D721Med (cell line): ENCODE results near the gene FASN.

Experiments
- DNase-seq: peaks from one replicate; pipeline ENCODE4 v3.0.0; 2011; ENCODE audit warnings: low spot score; ENCODE audit not compliant: insufficient read length
- FAIRE-seq: peaks from 2 replicates; lab custom pipeline; 2011; peaks lifted over from hg19 to GRCh38; lab: Jason Lieb, UNC
- TF ChIP-seq, protein P1 (sequence below): IDR thresholded peaks from 2 replicates; pipeline ENCODE4 v1.5.1; 2012; ENCODE audit warnings: mild to moderate bottlenecking, control low read depth; ENCODE audit not compliant: insufficient read depth; ENCODE audit errors: missing control alignments

The FASN gene

DNA sequence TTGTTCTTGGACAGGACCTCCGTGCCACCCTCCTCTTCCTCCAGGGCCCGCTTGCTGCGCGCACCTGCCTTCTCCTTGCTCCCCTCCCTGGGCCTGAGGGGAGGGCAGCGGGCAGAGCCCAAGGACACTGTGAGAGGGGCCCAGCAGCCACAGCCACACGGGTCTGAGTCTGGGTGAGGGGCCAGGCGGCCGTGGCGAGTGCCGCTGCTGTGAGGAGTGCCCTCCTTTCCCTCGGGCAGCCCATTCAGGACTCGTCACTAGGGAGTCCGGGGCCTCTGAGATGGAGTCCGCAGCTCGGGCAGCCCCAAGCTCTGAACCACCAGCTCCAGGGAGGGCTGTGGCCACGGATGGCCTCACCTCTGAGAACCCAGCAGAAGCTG, 38.0 kb downstream of the FASN start:
- FAIRE-seq, result no peak
- TF ChIP-seq, protein P1, sequence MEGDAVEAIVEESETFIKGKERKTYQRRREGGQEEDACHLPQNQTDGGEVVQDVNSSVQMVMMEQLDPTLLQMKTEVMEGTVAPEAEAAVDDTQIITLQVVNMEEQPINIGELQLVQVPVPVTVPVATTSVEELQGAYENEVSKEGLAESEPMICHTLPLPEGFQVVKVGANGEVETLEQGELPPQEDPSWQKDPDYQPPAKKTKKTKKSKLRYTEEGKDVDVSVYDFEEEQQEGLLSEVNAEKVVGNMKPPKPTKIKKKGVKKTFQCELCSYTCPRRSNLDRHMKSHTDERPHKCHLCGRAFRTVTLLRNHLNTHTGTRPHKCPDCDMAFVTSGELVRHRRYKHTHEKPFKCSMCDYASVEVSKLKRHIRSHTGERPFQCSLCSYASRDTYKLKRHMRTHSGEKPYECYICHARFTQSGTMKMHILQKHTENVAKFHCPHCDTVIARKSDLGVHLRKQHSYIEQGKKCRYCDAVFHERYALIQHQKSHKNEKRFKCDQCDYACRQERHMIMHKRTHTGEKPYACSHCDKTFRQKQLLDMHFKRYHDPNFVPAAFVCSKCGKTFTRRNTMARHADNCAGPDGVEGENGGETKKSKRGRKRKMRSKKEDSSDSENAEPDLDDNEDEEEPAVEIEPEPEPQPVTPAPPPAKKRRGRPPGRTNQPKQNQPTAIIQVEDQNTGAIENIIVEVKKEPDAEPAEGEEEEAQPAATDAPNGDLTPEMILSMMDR, result no peak

DNA sequence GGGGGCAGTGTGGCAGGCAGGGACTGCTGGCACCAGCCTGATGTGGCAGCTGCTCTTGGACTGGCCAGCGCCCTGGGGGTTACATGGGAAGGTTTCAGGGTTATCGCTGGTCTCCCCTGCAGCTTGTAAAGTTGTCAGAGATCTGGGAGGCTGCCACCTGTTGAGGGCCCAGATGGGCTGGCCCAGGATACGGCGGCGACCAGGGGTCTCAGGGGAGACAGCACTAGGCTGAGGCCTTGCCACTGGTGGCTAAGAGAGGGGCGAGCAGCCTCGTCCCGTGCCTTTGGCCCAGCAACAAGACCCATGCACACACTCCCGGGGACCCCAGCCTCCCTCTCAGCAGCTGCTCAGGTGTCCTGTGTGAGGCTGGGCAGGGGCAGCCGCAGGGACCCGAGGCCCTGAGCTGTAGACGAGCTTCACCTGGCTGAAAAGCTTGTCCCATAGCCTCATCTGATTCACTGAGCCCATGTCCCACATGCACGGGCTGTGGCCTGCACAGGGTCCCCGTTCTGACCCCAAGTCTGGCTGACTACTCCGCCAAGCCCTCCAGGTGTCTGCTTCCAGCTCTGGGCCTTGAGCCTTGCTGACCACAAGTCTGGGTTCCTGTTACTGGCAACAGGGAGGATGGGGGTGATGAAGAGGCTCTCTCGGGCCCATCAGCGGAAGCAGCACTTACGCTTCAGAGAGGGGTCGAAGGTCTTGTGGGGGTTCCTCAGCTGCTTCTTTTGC, 38.6 kb downstream of the FASN start:
- TF ChIP-seq, protein P1, result no peak
- FAIRE-seq, result no peak

More for the DNA sequence above, 38.0 kb downstream of the FASN start:
- no peak for DNase-seq

DNA sequence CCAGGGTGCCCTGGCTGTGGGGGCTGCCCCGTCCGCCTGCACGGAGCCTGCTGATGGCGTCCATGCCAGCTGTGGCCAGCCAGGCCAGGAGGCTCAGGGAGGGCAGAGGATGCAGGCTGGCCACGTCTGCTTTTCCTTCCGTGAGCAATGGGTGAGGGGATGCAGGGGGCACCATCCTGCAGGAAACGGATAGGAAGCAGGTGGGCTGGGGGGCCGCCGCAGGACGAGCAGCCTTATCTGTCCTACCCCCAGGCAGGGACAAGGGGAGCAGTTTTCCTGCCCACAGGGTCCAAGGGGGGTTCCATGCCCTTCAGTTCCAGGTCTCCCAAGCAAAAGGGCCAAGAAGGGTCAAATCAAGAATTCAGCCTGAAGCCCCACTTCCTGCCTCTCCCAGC, 39.2 kb downstream of the FASN start:
- FAIRE-seq (no peak), DNase-seq (no peak)
- TF ChIP-seq, protein P1, result no peak

More for the DNA sequence above, 38.6 kb downstream of the FASN start:
- no peak for DNase-seq

DNA sequence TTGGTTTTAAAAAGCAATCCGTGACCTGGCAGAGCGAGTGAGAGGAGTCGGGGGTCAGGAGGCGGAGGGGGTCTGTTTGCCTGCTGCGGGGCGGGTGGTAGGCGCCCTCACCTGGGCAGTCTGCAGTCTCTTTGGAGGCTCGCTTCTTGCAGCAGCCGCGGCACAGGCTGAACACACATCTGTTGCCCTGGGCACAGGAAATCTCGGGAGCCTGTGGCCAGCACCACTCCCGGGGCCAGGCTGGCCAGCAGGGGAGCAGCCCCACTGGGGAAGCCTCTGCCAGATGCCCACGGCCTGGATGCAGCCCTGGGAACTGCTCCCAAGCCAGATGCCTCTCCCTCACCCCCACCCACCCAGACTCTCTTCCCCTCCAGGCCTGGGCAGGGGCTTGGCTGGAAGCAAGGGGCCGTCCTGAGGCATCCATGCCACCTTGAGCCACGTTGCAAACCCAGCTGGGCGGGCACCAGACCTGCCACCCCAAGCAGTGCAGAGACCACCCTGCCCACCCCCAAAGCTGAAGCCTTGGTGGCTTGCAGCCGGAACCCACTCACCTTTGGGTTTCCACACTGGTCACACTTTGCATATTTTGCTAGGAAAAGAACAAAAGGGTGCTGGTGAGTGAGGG, 39.7 kb downstream of the FASN start:
- no peak for FAIRE-seq
- TF ChIP-seq, protein P1, result no peak
- DNase-seq, result no peak

DNA sequence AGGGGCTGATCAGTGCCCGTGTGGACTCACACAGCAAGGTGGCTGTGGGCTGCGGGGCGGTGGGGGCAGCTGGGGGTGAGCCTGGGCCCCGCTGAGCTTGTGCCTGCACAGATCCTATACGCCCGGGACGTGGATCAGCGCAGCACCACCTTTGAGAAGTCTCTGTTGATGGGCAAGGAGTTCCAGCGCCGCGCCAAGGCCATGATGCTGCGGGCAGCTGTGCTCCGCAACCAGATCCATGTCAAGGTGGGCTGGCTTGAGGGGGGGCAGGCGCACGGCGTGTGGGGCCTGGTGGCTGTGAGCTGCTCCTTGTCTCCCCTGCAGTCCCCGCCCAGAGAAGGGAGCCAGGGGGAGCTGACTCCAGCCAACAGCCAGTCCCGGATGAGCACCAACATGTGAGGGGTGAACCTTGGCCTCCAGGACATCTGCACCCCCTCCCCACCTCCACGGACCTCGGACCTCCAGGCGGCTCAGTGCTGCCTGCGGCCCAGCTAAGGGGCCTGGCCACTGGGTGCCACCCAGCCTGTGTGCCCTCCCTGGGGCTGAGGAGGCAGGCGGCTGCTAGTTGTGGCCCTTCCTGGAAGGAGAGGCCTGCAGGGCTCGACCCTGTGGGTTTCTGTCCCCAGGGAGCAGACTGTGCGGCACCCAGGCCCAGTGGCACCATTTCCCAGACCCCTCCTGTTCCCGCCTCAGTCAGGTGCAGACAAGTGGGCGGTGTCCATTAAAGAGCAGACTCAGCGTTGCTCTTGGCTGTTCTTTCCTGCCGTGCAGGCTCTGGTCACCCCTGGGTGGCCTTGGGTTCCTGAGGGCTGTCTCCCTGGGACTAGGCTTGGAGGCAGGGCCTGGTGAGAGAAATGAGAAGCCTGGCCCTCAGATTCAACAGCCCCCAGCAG, 41.1 kb downstream of the FASN start:
- DNase-seq (no peak), FAIRE-seq (no peak)
- TF ChIP-seq, protein P1, result no peak

DNA sequence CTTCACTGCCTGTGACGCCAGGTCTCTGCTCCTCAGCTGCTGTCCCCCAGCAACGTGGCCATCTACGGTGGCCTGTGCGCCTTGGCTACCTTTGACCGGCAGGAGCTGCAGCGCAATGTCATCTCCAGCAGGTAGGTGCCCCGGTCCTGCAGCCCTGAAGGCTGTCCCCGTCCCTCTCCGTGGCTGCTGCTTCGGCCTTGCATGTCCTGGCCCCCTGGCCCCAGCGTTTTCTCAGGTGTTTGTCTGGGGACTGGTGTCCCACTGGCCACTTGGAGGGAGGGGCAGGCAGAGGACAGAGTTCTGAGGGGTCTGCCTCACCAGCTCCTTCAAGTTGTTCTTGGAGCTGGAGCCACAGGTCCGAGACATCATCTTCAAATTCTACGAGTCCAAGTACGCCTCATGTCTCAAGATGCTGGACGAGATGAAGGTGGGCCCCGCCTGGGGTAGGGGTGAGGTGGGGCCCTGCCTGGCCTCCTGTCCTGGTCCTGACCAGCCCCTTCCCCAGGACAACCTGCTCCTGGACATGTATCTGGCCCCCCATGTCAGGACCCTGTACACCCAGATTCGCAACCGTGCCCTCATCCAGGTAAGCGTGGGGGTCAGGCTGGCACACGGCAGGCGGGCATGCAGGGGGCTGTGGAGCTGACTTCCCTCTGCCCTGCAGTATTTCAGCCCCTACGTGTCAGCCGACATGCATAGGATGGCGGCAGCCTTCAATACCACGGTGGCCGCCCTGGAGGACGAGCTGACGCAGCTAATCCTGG, 41.9 kb downstream of the FASN start:
- TF ChIP-seq, protein P1, result no peak
- no peak for DNase-seq
- no peak for FAIRE-seq
